Upper lobe of left lung (tissue), 6 donors: ENCODE results near the gene ARID3A. TPM values are rescaled to one million over a fixed set of nuclear protein-coding genes. Genes with fewer than 3 reads are reported as not detected.

Experiments
- ATAC-seq, 2 donors: fragments of 200-7000 bp; cut with Tn5 transposase; one replicate each; pipeline ENCODE4 v1.9.1; 2022; ENCODE audit warnings: mild to moderate bottlenecking in 2 of 2, moderate library complexity in 2 of 2; ENCODE audit not compliant: low FRiP score in 2 of 2
- DNase-seq, 2 donors: peaks; one replicate each; pipeline ENCODE4 v3.0.0-alpha.2; 2019 to 2020
- H3K27ac ChIP-seq, 4 donors: fragments of 200-600 bp; sonication (generic); one replicate each; pipeline ENCODE4 v1.5.1; 2016 to 2019
- H3K27me3 ChIP-seq, 4 donors: fragments of 200-600 bp; sonication (generic); one replicate each; pipeline ENCODE4 v1.5.1; 2017 to 2019
- H3K36me3 ChIP-seq, 4 donors: fragments of 200-600 bp; sonication (generic); one replicate each; pipeline ENCODE4 v1.5.1; 2016 to 2019
- H3K4me1 ChIP-seq, 4 donors: fragments of 200-600 bp; sonication (generic); one replicate each; pipeline ENCODE4 v1.5.1; 2018 to 2019
- H3K4me3 ChIP-seq, 4 donors: fragments of 200-600 bp; sonication (generic); one replicate each; pipeline ENCODE4 v1.5.1; 2017 to 2019; ENCODE audit warnings: mild to moderate bottlenecking in 2 of 4, moderate library complexity in 1 of 4
- H3K9me3 ChIP-seq, 4 donors: fragments of 200-600 bp; sonication (generic); one replicate each; pipeline ENCODE4 v1.5.1; 2018 to 2019
- EP300 ChIP-seq, 4 donors: sonication (generic); formaldehyde crosslinking; IDR thresholded peaks; one replicate each; pipeline ENCODE4 v1.5.1; 2017; ENCODE audit warnings: antibody characterized with exemption in 4 of 4, control low read depth in 2 of 4
- POLR2A ChIP-seq, 4 donors: fragments of 450-650 bp; IDR thresholded peaks; one replicate each; pipeline ENCODE4 v1.5.1; 2016 to 2017; ENCODE audit warnings: antibody characterized with exemption in 4 of 4, mild to moderate bottlenecking in 2 of 4
- POLR2AphosphoS5 ChIP-seq, 2 donors: sonication (generic); formaldehyde crosslinking; IDR thresholded peaks; one replicate each; pipeline ENCODE4 v1.5.1; 2017; ENCODE audit warnings: antibody characterized with exemption in 2 of 2
- WGBS, 2 donors: methylation state at CpG; one replicate each; pipeline ENCODE4 v1.1.5; 2017 to 2018; 5-methylcytosine and 5-hydroxymethylcytosine counted together
- total RNA-seq, 6 donors: library from RNA; depleted of rRNA in 4 of 6; stranded (reverse); fragments of >200 nt in 4 of 6; gene quantifications; one replicate each; pipeline versions ENCODE4 v1.1.0 to v1.2.1, GENCODE V29; 2016 to 2021
- TF ChIP-seq, protein P1 (sequence below), 6 experiments: fragments of 450-650 bp in 4 of 6; fragments of 200-600 bp in 2 of 6; sonication (generic) in 2 of 6; IDR thresholded peaks; one replicate each; pipeline ENCODE4 v1.5.1; 2016 to 2019; ENCODE audit warnings: antibody characterized with exemption in 6 of 6
- donor health status: DM: no; HTN: no; CAD: no; lungs with moderate emphysema.
- donor health status: DM: no; HTN: yes; CAD: no; lungs with severe emphysema.

ARID3A gene
- total RNA-seq, 6 donors from 2014 or later, result 7.1 to 54.5 (median 19.2) TPM

DNA sequence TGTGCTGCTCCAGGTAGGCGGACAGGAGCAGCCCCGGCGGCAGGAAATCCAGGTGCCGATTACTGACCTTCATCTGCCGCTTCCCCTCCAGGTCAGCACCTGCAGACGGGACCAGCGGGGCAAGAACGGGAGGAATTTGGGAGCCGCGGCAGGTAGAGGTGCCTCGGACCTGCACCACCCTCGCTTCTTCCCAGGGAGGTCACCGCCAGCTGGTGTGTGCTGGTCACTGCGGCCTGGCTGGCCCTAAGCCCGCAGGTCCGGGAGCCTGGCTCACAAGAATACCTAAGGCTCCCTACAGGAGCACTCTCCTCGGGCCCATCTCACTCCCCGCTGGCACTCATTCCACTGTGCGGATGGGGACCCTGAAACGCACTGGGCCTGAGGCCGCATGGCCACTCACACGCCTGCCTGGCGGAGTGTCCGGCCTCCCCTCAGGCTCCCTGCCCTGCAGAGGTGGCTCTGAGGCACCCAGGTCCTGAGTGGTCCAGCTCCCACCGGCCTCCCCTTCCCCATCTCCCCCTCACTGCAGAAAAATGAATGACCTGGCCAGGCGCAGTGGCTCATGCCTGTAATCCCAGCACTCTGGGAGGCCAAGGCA is 28.3 kb upstream of the ARID3A start:
- ATAC-seq (no peak), DNase-seq (peak in 1 of 2 donors; percentile 77)
- Histone ChIP-seq H3K36me3 (peaks cover 0 to 41% (median 30%) of the 10 kb centered on the region in 4 donors), H3K9me3 (no peaks in the 10 kb centered on the region), H3K27ac (no peak overlapping the region), H3K27me3 (no peaks in the 10 kb centered on the region), H3K4me3 (no peak overlapping the region), H3K4me1 (peaks cover 0 to 5% (median 5%) of the 10 kb centered on the region in 4 donors)
- TF ChIP-seq EP300 (IDR thresholded peaks at IDR 0.05), result no peak
- TF ChIP-seq POLR2A (IDR thresholded peaks at IDR 0.05), result no peak
- 95% methylated on average over 19 to 22 of the region's 26 CpGs for WGBS, 2 donors

DNA sequence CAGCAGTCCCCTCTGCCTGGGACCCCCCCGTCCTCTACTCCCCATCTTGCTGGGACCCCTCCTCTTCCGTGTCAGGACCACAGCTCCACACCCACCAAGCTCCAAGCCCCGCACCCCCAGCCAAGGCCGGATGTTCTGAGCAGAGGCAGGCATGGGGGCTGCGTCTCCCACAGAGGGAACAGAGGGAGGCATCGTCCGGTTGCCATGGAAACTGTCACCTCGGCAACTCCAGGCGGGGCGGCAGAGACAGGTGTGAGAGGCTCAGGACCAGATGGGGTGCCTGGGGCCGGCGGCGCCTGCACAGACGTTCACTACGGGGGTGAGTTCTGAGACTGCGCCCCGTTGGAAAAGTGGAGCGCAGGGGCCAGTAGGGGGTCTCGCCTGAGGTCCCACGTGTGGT is 27.2 kb upstream of the ARID3A start:
- no peaks in the 10 kb centered on the region for H3K9me3 ChIP-seq
- DNase-seq (peak in 1 of 2 donors; percentile 79), ATAC-seq (peak in 1 of 2 donors; percentile 3)
- no peaks in the 10 kb centered on the region for H3K27me3 ChIP-seq
- no peak overlapping the region for H3K4me3 ChIP-seq
- H3K4me1 ChIP-seq, result peaks cover 0 to 2% (median 2%) of the 10 kb centered on the region in 4 donors
- no peak overlapping the region for H3K27ac ChIP-seq
- H3K36me3 ChIP-seq, result peaks cover 0 to 41% (median 30%) of the 10 kb centered on the region in 4 donors
- no peak for TF ChIP-seq POLR2A (IDR thresholded peaks at IDR 0.05)
- TF ChIP-seq, protein P1, sequence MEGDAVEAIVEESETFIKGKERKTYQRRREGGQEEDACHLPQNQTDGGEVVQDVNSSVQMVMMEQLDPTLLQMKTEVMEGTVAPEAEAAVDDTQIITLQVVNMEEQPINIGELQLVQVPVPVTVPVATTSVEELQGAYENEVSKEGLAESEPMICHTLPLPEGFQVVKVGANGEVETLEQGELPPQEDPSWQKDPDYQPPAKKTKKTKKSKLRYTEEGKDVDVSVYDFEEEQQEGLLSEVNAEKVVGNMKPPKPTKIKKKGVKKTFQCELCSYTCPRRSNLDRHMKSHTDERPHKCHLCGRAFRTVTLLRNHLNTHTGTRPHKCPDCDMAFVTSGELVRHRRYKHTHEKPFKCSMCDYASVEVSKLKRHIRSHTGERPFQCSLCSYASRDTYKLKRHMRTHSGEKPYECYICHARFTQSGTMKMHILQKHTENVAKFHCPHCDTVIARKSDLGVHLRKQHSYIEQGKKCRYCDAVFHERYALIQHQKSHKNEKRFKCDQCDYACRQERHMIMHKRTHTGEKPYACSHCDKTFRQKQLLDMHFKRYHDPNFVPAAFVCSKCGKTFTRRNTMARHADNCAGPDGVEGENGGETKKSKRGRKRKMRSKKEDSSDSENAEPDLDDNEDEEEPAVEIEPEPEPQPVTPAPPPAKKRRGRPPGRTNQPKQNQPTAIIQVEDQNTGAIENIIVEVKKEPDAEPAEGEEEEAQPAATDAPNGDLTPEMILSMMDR (IDR thresholded peaks at IDR 0.05), result no peak
- no peak for TF ChIP-seq POLR2AphosphoS5 (IDR thresholded peaks at IDR 0.05)
- no peak for TF ChIP-seq EP300 (IDR thresholded peaks at IDR 0.05)
- WGBS, 2 donors, result 86 to 92% methylated on average over 11 to 20 of the region's 20 CpGs

DNA sequence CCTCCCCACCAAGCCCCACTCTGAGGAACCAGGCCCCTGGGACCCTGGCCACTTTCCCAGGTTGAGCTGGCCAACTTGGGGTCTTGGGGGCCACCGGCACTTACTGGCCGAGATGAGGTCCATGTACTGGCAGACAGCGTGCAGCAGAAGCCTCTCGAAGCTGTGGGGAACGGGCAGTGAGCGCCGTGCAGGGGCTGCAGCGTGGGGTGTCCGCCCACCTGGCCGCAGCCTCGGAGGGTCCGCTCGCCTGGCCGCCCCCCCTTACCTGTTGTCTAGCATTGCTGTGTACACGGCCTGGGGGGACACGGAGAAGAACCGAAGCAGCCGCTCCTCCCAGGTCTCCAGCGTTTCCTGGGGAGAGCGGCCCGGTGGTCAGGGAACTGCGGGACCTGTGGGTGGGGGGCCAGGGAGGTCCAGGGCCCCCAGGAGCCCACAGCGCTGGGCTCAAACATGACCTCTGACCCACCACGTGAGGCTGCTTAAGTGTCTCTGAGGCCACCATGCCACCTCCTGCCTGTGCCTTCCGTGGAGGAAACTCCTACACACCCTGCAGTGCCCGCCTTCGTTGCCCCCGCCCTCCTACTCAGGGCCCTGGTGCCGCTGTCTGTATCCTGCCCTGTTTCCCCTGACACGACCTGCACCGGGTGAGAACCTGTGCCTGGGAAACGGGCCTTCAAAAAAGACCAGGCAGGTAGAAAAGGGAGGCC is 26.3 kb upstream of the ARID3A start:
- Histone ChIP-seq H3K27me3 (no peaks in the 10 kb centered on the region), H3K4me3 (no peak overlapping the region), H3K9me3 (no peaks in the 10 kb centered on the region), H3K4me1 (no peaks in the 10 kb centered on the region), H3K36me3 (peaks cover 0 to 41% (median 30%) of the 10 kb centered on the region in 4 donors), H3K27ac (no peak overlapping the region)
- DNase-seq (peak in 1 of 2 donors; percentile 69), ATAC-seq (no peak)
- 91 to 95% methylated on average over 9 to 32 of the region's 32 CpGs for WGBS, 2 donors
- TF ChIP-seq POLR2A (IDR thresholded peaks at IDR 0.05), result no peak
- no peak for TF ChIP-seq POLR2AphosphoS5 (IDR thresholded peaks at IDR 0.05)
- TF ChIP-seq, protein P1 (IDR thresholded peaks at IDR 0.05), result no peak
- no peak for TF ChIP-seq EP300 (IDR thresholded peaks at IDR 0.05)

DNA sequence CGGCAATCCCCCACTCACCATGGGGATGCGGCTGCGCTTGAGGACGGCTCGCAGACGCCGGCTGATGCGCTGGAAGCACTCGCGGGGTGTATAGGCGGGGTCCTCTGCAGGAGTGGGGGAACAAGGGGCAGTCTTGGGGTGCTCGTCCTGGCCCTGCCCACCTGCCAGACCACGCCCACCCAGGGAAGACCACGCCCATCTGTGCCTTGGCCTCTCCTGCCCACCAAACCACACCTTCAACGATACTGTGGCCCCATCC is 25.9 kb upstream of the ARID3A start:
- no peak for DNase-seq
- Histone ChIP-seq H3K4me3 (no peak overlapping the region), H3K36me3 (peaks cover 0 to 41% (median 30%) of the 10 kb centered on the region in 4 donors), H3K27ac (no peak overlapping the region), H3K9me3 (no peaks in the 10 kb centered on the region), H3K27me3 (no peaks in the 10 kb centered on the region), H3K4me1 (no peaks in the 10 kb centered on the region)
- ATAC-seq, result no peak
- TF ChIP-seq EP300 (IDR thresholded peaks at IDR 0.05) (no peak), POLR2A (IDR thresholded peaks at IDR 0.05) (no peak), POLR2AphosphoS5 (IDR thresholded peaks at IDR 0.05) (no peak)
- WGBS, 2 donors, result 94 to 95% methylated on average over 14 to 15 of the region's 15 CpGs

DNA sequence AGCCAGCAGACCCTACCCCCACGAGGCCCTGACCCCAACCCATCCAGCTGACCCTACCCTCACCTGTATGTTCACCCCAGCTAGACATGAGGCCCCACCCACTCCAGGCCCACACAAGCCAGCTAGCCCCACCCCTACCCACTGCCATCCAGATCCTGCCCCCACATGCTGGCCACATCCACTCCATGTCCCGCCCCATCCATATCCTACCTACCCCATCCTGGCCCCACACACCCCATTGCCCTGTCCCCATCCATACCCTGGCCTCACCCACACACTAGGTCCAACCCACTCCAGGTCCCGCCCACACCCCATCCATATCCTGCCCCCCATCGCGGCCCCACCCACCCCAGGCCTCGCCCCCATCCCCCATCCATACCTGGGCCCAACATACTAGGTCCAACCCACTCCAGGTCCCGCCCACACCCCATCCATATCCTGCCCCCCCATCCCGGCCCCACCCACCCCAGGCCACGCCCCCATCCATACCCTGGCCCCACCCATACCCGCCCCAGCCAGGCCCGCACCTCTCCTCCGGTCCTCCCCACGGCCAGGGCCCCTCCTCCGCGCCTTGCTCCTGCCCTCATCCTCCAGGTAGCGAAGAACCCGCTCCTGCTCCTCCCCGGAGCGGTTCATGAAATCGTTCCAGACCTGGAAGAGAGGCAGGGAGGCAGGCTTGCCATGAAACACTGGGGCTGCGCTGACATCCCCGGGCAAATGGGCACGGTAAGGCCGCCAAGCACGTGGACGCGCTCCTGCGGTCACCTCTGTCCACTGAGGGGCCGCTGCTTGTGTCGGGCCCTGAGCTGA is 25.3 kb upstream of the ARID3A start:
- Histone ChIP-seq H3K27ac (no peak overlapping the region), H3K9me3 (no peaks in the 10 kb centered on the region), H3K4me1 (no peaks in the 10 kb centered on the region), H3K27me3 (no peaks in the 10 kb centered on the region), H3K36me3 (peaks cover 0 to 41% (median 30%) of the 10 kb centered on the region in 4 donors), H3K4me3 (no peak overlapping the region)
- 86 to 95% methylated on average over 17 to 19 of the region's 30 CpGs for WGBS, 2 donors
- peak in 1 of 2 donors; percentile 78 for DNase-seq
- TF ChIP-seq, protein P1 (IDR thresholded peaks at IDR 0.05), result no peak
- TF ChIP-seq POLR2A (IDR thresholded peaks at IDR 0.05), result no peak
- no peak for TF ChIP-seq EP300 (IDR thresholded peaks at IDR 0.05)
- no peak for TF ChIP-seq POLR2AphosphoS5 (IDR thresholded peaks at IDR 0.05)
- ATAC-seq, result peak in 1 of 2 donors; percentile 28
